Measurements from ENCODE around the gene CUL7. TPM values are rescaled to one million over a fixed set of nuclear protein-coding genes. Genes with fewer than 3 reads are reported as not detected.
"Not testable (repeated sequence)": the region's sequence is repeated elsewhere in the genome, so short reads cannot be mapped to it uniquely, and the experiment has no call there.

The CUL7 gene
- 26.4 TPM for total RNA-seq

DNA sequence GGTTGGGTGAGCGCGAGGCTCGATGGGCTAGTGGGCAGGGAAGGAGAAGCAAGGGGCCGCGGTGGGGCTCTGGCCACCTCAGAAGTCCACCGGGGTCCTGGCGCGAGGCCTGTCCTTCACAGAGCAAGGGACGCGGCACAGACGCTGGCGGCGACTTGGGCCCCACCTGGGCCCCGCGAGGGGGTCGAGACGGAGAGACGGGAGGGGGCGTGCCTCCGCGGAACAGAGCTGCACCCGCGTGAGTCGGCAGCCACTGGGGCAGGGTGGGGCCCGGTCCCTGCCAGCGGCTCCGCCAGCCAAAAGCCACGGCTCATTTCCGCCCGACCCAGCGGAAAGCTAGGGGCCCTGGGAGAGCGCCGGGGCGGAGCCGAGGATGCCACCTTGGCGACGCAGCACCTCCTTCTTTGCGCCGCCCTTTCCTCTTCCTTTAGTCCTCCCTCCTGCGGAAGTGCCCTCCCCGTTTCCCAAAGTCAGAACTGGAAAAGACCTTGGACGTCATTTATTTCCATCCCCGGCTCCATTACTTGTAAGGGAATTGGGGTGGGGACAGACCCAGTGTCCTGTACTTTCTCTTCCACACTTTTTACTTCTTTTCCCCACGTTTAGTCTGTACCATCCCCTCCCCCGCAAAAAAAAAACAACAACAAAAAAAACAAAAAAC is at the start of gene CUL7:
TSS of gene CUL7 (minus strand) at position 307 of the 661 bp plus-strand sequence. CDS start 1,063 bp downstream, outside the sequence.
- peak; percentile 74 to 94 (median 90) for DNase-seq (ENCODE audit: low read depth in 2 of 3, low spot score in 2 of 3)

DNA sequence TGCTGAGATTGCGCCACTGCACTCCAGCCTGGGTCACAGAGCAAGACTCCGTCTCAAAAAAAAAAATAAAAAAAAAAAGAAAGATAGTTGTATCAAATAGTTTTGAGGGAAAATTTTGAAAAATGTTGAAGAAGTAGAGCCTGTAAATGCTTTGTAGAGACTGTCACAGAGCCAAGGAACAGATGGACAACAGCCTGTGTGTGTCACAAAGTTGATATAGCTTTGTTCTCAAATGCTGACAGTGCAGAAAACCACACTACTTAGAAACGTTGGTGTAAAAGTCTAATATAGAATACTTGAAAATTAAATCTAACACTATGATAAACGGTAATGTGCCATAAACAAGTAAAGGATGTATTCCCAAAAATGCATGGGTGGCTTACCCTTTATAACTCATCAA is 47.8 kb upstream of the CUL7 start:
- DNase-seq (ENCODE audit: low read depth in 2 of 3, low spot score in 2 of 3) = no peak

DNA sequence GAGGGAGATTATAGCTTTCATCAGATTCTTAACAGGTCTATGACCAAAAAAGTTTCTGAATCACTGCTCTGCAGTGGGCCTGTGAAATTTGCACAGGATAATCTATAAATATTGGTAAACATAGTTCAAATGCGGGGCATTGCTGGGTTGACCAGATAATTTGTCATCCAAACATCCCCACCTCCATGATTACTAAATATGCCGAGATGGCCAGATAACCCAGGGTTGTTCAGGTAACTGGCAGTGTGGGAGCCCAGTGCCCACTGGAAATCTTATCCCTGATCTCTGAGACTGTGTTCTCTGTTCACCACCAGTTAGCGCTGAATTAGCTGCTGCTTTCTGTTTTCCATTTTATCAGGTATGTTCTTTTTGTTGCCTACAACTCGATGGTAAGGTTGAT is 43.9 kb upstream of the CUL7 start:
- DNase-seq (ENCODE audit: low read depth in 2 of 3, low spot score in 2 of 3) = no peak

GRCh38 chr6:43097098-43097489 is 43.4 kb upstream of the CUL7 start:
- DNase-seq (ENCODE audit: low read depth in 2 of 3, low spot score in 2 of 3) = no peak

- peak in 1 of 3 donors; percentile 44 for DNase-seq (ENCODE audit: low read depth in 2 of 3, low spot score in 2 of 3)
Observed at GRCh38 chr6:43096451-43097097, 42.9 kb upstream of the CUL7 start.

GRCh38 chr6:43095939-43096338 is 42.3 kb upstream of the CUL7 start:
- DNase-seq (ENCODE audit: low read depth in 2 of 3, low spot score in 2 of 3) = no peak

- peak in 1 of 3 donors; percentile 48 for DNase-seq (ENCODE audit: low read depth in 2 of 3, low spot score in 2 of 3)
Observed at GRCh38 chr6:43093436-43094289, 40.0 kb upstream of the CUL7 start.

DNA sequence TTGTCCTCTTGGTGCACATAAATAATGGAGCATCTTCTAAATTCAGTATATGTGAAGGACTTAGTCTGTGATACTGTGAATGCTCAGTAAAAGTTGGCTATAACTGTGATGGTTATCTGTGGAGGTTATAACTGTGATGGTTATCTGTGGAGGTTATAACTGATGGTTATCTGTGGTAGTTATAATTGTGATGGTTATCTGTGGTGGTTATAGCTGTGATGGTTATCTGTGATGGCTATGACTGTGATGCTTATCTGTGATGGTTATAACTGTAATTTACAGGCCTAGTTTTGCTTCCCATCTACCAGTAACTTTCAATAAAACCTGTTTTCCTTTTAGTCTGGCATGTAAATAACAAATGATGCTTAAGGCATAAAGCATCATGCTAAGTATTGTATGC is 39.0 kb upstream of the CUL7 start:
- DNase-seq (ENCODE audit: low read depth in 2 of 3, low spot score in 2 of 3) = no peak

GRCh38 chr6:43091436-43091991 is 37.9 kb upstream of the CUL7 start:
- DNase-seq (ENCODE audit: low read depth in 2 of 3, low spot score in 2 of 3) = no peak

- DNase-seq (ENCODE audit: low read depth in 2 of 3, low spot score in 2 of 3) = no peak
Observed at GRCh38 chr6:43091020-43091419, 37.4 kb upstream of the CUL7 start.

- DNase-seq (ENCODE audit: low read depth in 2 of 3, low spot score in 2 of 3) = no peak
Observed at GRCh38 chr6:43090559-43090956, 36.9 kb upstream of the CUL7 start.

DNA sequence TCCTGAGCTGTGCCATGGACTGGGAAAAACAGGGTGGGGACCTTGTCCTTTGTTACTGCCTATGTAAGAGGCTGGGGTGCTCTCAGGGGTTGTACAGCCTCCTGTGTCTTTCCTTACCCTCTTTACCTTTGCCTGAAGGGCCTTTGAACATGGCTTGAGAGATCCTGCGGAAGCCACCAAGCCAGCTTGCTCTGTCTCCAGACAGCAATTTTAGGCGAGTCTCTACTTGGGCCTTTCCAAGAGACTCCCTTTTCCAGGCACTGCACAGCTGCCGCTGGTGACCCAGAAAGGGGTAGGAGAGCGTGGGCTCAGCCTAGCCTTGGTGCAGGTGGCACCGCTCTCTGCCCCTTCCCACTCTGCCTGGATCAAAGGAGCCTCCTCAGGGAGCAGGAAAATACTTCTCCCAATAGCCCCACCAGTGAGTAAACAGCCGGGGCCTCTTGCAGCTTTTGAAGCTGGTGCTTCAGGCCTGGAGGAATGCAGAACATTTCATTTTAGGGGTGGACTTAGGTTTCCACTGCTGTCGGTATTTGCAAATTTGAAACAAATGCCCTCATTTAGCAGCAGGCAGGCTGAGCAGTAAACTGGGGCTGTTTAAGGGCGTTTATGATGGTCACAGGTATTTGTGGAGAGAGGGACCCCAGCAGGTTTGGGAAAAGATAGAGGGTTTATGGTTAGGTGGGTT is 36.4 kb upstream of the CUL7 start:
- DNase-seq (ENCODE audit: low read depth in 2 of 3, low spot score in 2 of 3) = no peak

DNA sequence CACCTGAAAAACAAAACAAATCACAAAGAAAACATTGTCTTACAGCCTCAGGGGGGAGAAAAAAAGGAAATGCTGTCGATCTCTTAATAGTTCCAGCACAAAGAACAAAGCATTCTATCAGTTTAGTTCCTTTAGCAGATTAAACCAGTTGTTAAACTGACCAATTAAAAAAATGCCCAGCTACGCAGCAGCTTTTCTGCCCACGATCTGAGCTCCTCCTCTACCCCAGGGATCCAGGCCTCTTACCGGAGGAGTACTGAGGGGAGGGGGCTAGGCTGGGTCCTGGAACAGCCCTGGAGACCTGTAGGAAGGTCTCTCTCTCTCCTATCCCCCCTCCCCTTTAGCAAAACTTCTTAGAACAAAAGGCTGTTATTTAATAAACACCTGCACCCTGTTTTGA is 35.8 kb upstream of the CUL7 start:
- no peak for DNase-seq (ENCODE audit: low read depth in 2 of 3, low spot score in 2 of 3)

DNA sequence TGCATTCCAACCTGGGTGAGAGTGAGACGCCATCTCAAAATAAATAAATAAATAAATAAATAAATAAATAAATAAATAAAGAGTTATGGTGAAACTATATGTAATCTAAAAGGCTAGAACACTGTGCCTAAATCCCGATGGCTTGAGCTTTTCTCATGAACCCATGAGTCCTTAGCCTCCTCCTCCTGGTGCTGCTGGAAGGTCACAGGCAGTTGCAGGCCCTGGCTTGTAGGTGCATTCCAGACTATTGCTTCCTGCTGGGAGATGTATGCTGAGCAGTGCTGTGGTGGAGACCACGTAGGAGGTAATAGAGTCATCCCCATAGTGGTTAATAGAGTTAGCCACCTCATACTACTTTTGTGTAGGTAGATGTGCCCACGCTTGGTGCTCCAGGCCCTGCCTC is 35.0 kb upstream of the CUL7 start:
- no peak for DNase-seq (ENCODE audit: low read depth in 2 of 3, low spot score in 2 of 3)

GRCh38 chr6:43086022-43086658 is 32.5 kb upstream of the CUL7 start:
- DNase-seq (ENCODE audit: low read depth in 2 of 3, low spot score in 2 of 3) = no peak

- DNase-seq (ENCODE audit: low read depth in 2 of 3, low spot score in 2 of 3) = no peak
Observed at GRCh38 chr6:43082806-43083655, 29.4 kb upstream of the CUL7 start.

DNA sequence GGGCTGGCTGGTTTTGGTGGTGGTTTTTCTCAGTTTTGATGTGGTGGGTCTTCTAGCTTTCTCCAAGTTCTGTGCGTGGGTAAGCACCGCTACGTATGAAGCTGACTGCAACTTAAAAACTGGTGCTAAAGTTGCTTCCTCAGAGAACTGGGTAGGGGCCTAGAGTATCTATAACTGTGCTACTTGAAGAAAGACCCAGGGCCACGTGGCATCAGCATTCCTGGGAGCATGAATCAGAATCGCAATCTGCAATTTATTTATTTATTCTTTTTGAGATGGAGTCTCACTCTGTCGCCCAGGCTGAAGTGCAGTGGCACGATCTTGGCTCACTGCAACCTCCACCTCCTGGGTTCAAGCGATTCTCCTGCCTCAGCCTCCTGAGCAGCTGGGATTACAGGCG is 28.3 kb upstream of the CUL7 start:
- DNase-seq (ENCODE audit: low read depth in 2 of 3, low spot score in 2 of 3) = not testable (repeated sequence)

DNA sequence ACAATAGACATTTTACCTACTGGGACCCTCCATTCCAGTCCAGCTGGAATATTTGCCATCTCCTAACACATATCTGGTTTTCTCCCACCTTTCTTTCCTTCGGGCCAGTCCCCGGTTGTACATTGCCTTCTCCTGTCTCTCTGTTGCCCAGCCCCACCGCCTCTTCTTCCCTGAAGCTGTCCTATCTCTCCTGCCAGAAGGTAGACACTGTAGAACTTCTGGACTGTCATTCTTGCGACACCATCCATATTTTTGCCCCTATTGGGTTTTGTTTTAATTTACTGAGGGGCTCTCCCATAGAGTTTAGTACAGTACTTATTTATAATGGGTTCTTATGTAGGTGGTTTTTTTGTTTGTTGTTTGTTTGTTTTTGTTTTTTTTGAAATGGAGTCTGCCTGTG is 27.4 kb upstream of the CUL7 start:
- no peak for DNase-seq (ENCODE audit: low read depth in 2 of 3, low spot score in 2 of 3)

DNA sequence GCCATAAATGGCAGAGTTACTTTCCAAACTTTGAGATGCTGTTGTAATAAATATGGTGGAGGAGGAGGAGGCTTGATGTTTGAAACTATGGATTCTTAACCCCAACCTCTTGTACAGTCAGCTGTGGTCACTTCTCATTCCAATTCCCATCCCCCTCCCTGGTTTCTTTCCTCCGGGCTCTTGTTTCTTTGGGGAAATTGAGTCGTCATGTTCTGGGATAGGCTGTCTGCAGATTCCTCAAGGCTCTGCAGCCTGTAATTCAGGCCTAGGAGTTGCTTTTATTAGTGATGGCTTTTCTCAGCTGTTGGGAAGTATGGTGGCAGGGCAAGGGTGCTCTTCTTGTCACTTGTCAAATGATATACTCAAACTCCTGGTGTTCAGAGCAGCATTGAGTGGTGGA is 25.0 kb upstream of the CUL7 start:
- DNase-seq (ENCODE audit: low read depth in 2 of 3, low spot score in 2 of 3) = no peak
